ENCODE measurements around the gene HNF1A.

Gene HNF1A

DNA sequence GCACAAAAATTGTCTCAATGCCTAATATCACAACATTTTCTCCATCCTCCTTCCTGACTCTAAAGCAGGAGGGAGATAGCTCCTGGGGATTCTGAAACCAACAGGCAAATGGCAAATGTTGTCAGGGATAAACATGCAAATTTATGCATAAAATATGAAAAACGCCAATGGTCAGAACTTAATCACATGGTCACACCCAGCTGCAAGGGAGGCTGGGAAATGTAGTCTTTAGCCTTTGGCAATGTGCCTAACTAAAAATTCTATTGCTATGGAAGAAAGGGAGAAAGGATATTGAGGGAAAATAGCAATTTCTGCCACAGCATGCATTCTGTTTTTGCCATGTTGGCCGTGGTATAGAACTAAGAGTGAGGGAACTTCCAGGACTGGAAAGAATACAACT lies 72.4 kb downstream of the HNF1A start:
- DNase-seq (ENCODE audit: low spot score): no peak

Data from germinal center (tissue), 1 donor.